HS-27A (cell line): ENCODE data around the gene ARFGEF3.

Experiments
- DNase-seq: peaks from one replicate; pipeline ENCODE4 v3.0.0-alpha.2; 2012; ENCODE audit warnings: low read depth, missing footprints

Gene ARFGEF3

DNA sequence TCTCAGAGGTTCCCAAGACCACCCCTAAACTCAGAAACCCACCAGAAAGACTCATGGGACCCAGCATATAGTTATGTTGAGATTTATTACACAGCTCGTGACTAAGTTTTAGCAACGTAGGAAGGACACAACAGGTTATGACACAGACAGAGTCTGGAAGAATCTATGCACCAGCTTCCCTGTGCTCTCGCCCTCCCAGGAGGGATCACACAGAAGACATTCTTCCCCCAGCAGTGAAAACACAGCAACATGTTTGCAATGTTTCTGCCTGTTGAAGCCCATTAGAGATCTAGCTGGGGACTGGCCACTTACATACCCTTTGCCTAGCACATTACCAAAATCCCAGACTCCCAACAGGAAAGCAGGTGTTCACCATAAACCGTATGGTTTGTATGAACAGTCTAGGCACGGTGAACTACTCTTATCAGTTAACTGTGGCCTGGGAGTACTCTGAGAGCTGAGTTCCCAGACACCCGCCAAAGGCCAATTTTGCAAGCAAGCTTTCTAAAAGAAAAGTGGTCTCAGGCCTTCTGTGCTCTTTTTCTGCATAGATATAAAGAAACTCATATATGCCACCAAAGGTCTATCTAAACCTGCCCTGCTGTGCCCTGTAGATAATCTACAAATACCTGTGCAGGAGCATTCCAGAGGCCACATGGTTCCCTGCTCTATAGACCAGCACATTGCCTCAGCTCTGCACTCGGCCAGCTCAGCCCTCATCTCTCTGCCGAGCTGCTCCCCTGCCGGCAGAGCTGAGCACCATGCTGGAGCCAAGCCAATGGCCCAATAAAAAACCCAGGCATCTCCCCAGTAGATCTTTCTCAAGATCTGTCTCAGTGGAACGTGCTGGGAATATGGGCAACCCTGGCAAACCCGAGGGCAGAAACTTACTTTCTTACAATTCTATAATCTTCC, 146.3 kb downstream of the ARFGEF3 start:
- DNase-seq = no peak

DNA sequence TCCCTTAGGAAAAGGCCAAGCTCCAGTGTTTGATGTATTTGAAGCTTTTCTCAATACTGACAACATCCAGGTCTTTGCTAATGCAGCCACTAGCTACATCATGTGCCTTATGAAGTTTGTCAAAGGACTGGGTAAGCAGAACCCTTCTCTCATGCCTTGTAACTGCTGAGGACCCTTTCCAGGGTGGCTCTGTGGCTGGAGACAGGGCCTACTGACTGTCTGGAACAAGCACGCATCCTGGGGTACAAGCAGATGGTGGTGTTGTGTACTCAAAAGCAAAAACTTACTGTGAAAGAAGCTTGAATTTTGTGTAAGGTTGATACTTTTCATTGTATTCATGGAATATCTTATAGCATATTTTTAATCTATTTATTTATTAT, 147.0 kb downstream of the ARFGEF3 start:
- no peak for DNase-seq

DNA sequence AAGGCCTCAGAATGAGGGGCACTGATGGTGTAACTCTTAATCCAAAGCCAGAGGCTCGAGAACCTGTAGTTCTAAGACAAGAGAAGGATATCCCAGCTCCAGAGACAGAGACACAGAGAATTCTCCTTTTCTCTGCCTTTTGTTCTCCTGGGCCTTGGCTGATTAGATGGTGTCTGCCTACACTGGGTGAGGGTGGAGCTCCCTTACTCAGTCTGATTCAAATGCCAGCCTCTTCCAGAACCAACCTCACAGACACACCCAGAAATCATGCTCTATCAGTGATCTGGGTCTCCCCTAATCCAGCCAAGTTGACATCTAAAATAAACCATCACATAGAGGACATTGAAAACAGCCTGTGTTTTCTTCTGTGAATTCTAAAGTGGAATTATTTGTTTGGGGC, 148.0 kb downstream of the ARFGEF3 start:
- no peak for DNase-seq

DNA sequence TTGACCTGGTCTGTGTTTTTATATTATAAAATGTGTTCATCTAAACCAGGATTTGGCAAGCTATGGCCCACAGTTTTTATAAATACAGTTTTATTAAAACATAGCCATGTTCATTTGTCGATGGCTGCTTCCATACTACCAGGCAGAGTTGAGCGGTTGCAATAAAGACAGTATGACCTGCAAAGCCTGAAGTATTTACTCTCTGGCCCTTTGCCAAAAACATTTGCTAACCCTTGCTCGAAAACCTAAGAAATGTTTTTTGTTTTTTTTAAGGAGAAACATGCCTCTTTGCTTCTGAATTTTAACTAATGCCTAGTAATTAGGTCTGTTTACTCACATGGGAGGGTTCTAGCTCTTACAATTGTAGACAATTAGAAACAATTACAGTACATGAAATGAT, 148.6 kb downstream of the ARFGEF3 start:
- no peak for DNase-seq

DNA sequence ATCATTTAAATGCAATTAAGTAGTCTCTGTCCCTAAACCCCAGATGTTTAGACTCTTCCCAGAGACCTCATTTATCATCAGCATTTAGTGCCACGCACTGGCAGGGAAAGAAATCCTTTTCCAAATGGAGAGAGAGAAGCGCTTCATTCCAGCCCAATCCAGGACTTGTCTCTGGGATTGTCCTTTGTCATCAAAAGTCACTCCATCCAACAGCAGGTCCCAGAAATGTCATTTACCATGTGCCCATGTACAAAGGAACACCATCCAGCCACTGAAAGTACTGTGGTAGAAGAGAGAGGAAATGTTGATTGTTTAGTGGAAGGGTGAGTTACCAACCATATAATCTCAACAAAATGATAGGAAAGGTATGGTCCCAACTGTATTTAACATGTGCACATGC, 149.1 kb downstream of the ARFGEF3 start:
- DNase-seq = no peak

DNA sequence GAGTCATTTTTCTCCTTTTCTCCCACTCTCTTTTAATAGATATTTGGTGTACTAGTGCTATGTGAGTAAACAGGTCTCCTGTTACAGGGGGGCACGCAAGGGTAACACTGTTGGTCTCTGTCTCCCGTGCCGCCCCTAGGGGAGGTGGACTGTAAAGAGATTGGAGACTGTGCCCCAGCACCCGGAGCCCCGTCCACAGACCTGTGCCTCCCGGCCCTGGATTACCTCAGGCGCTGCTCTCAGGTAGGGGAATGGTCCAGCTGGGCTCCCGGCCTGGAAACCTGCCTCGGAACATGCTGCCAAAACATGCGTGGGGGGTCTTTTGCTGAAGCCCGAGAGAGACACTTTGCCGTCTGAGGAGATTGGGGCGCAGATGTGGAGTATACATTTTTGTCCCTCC, 149.5 kb downstream of the ARFGEF3 start:
- DNase-seq = no peak

DNA sequence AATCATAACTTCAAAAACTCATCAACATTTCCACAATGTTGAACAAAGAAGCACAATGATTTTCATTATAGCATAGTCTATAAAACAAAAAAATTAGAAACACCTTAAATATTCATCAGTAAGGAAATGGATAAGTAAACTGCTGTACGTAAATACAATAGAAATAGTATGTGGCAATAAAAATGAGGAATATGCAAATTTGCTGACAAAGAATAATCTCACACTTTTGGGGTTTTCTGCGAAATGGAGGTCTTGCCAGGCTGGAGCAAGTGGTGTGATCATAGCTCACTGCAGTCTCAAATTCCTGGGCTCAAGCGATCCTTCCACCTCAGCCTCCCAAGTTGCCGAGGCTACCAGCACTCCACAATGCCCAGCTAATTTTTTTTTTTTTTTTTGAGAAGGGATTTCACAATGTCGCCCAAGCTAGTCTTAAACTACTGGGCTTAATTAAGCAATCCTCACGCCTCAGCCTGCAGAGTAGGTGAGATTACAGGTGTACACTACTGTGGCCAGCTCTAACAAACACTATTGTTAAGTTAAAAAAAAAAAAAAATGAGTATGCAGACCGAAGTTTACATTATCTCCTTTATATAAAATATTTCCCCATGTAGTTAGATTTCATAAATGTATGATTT, 157.1 kb downstream of the ARFGEF3 start:
- no peak for DNase-seq

DNA sequence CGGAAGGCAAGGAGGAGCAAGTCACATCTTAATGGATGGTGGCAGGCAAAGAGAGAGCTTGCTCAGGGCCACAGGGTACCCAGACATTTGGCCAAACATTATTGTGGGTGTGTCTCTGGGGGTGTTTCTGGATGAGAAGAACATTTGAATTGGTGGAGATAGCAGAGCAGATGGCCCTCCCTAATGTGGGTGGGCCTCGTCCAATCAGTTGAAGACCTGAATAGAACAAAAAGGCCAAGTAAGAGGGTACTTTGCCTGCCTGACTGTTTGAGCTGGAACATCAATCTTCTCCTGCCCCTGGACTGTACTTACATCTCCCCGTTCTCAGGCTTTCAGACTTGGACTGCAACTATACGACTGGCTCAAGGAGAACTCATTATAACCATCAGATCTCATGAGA, 160.2 kb downstream of the ARFGEF3 start:
- no peak for DNase-seq

DNA sequence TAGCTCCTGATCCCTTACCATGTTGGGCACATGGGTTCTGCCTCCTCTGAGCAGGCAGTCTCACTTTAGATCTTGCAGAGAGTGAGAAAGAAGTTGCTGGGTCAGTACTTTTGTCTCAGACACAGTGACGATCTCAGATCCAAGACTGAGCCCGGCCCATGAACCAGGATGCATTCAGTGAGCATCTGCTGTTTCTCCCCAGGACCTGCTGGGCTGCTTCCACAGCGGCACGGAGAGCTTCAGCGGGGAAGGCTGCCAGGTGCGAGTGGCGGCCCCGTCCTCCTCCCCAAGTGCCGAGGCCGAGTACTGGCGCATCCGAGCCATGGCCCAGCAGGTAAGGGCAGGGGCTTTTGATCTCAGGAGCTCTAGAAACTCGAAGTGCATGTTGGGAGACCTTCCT, 162.1 kb downstream of the ARFGEF3 start:
- DNase-seq = no peak

DNA sequence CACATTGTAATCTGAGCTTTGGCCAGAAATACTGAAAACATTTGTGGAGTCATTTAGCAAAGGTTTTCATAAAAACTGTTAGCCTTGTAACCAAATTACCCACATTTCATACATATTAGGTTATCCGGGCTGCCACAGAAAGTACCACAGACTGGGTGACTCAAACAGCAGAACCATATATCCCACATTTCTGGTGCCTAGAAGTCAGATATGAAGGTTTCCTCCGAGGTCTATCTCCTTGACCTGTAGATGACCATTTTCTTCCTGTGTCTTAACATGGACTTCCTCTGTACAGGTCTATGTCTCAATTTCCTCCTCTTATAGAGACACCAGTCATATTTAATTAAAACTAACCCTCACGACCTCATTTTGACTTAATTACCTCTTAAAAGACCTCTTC, 166.5 kb downstream of the ARFGEF3 start:
- no peak for DNase-seq

DNA sequence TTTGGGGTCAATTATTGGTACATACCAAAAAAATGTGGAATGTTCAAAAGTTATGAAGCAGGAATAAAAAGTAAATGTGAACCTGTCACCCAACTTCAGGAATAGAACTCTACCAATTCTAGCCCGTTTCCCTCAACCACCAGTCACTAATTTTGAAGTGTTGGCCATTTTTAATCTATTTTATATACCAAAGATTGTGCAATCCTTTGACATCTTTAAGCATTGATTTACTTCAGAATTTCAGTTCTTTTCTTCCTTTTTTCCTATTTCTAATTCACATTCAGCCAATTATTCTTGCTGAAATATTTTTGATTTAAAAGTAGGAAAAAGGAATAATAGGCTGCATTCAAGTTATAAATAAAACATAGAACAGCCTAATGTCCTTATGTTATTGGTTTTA, 169.0 kb downstream of the ARFGEF3 start:
- no peak for DNase-seq

DNA sequence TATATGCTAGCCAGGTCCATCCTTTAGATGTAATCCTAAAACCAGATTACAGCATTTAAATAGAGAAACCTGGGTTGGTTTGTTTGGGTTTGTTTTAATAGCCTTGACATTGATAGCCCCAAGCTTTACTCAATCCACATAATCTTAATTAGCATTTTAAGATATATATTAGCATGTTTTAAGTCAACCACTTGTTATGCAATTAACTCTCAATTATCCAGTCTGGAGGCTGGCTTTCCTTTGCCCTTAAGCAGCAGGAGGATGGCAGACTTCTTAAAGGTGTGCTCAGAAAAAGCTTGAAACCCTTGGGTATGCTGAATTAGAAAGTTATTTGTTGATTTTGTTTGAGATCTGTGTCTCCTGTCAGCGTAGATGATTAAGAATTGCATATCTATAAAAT, 169.7 kb downstream of the ARFGEF3 start:
- no peak for DNase-seq

DNA sequence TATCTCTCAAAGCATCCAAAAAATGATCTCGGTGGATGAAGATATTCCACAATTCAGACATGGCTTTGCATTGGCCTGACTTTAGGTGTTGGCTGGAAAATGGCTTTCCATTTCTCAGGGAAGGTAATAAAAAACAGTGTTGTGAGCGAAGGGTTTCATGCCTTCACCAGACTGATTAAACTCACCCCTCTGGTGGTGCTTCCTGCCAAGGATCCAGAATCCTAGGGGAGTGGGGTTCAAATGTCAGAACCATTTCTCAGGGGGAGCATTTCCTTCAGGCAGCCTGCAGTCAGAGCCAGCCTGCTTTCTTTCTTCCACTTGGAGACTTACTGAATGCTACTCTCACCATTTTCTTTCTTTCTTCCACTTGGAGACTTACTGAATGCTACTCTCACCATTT, 170.2 kb downstream of the ARFGEF3 start:
- no peak for DNase-seq

DNA sequence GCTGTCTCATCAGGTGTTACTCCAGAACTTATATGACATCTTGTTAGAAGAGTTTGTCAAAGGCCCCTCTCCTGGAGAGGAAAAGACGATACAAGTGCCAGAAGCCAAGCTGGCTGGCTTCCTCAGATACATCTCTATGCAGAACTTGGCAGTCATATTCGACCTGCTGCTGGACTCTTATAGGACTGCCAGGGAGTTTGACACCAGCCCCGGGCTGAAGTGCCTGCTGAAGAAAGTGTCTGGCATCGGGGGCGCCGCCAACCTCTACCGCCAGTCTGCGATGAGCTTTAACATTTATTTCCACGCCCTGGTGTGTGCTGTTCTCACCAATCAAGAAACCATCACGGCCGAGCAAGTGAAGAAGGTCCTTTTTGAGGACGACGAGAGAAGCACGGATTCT, 172.3 kb downstream of the ARFGEF3 start:
- no peak for DNase-seq

DNA sequence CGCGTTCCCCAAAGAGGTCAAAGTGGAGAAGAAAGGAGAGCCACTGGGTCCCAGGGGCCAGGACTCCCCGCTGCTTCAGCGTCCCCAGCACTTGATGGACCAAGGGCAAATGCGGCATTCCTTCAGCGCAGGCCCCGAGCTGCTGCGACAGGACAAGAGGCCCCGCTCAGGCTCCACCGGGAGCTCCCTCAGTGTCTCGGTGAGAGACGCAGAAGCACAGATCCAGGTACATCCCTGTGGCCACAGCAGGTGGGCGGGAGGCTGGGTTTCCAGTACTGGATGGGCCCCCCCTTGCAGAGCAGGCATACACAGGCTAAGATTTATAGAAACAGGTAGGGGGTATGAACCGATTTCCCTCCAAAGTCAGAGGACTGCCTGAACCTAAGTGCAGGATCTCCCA, 173.2 kb downstream of the ARFGEF3 start:
- DNase-seq = no peak

DNA sequence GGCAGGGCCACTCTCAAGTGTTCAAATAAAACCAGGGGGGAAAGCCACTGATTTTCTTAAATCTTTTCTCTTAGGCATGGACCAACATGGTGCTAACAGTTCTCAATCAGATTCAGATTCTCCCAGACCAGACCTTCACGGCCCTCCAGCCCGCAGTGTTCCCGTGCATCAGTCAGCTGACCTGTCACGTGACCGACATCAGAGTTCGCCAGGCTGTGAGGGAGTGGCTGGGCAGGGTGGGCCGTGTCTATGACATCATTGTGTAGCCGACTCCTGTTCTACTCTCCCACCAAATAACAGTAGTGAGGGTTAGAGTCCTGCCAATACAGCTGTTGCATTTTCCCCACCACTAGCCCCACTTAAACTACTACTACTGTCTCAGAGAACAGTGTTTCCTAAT, 174.5 kb downstream of the ARFGEF3 start:
- DNase-seq = no peak

DNA sequence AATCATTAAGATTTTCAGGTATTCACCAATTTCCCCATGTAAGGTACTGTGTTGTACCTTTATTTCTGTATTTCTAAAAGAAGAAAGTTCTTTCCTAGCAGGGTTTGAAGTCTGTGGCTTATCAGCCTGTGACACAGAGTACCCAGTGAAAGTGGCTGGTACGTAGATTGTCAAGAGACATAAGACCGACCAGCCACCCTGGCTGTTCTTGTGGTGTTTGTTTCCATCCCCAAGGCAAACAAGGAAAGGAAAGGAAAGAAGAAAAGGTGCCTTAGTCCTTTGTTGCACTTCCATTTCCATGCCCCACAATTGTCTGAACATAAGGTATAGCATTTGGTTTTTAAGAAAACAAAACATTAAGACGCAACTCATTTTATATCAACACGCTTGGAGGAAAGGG, 175.3 kb downstream of the ARFGEF3 start:
- no peak for DNase-seq

DNA sequence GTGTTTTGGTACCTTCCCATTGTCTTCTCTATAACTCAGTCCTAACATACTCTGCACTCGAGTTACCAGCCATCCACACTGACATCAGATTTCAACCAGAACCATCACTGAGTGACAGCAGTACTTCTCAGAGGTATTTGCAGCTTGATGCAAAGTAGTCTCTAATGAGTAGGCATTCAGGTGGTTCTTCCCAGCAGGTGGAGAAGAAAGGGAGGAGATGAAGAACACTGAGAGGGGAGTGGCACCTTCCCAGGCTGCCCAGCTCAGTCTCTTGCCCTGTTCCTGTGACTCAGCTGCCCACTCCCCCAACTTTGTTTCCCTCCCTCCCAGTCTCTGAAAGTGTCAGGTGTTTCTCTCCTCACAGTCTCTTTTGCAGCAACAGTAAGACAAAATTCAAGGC, 177.3 kb downstream of the ARFGEF3 start:
- no peak for DNase-seq

DNA sequence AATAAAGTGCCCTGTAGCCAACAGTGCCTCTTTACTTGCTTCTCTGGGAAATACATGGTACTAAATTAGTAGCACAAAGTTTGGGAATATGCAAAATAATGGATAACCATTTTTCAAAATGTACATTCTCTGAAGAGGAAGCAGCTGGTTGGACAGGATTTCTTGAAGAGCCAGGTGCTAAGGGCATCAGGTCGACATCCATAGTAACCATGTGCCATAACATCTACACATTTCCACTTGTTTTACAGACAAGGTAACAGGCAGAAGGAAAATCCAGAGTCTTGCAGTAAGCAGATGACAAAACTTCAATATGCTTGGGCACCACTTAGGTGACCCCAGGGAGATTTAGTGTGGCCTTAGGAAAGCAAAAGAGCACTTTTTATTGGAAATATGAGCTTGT, 179.4 kb downstream of the ARFGEF3 start:
- no peak for DNase-seq

DNA sequence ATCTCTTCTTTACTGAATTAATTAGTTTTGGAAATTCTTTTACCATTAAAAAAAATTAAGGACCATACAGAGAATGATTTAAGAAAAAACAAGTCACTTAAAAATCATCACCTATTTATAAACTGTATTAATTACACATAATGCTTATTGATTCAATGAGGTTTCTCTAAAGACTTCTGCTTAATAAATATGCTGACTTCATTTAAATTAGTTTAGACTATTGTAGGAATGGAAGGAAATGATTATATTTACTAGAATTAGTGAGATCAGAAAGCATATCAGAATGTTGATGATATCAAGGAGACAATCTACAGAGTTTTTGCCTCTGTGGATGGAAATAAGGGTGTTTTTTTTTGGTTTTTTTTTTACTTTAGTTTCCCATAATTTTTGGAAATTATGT, 181.4 kb downstream of the ARFGEF3 start:
- no peak for DNase-seq

DNA sequence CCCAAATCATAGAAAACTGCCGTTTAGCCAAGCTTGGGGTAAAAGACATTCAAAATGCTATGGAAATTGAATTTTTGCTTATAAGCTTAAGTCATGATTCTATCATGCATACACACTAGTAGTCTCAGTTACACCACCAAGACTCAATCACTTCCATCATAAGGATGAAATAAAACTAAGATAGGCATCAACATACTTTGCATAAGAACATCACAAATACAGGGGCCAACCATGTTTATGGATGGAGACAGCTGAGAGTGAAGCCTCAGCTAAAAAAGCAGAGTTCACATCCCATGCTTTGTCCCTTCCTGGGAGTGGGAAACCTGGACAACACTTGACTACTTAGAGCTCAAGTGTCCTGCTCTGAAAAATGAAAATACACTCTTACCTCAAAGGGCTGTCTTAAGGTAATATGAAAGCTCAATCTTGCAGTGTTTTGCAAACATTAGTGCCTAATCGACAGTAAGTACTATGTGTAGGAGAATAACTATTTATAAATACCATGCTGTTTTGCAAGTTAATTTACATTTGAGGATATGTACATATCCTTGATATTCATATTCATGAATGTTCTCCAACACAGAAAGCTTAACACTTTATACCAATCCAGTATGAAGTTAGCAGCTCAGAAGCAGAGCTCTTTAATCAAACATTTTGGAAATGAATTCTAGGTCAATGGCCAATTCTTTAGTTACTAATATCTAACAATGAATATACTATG, 184.0 kb downstream of the ARFGEF3 start:
- DNase-seq = no peak

DNA sequence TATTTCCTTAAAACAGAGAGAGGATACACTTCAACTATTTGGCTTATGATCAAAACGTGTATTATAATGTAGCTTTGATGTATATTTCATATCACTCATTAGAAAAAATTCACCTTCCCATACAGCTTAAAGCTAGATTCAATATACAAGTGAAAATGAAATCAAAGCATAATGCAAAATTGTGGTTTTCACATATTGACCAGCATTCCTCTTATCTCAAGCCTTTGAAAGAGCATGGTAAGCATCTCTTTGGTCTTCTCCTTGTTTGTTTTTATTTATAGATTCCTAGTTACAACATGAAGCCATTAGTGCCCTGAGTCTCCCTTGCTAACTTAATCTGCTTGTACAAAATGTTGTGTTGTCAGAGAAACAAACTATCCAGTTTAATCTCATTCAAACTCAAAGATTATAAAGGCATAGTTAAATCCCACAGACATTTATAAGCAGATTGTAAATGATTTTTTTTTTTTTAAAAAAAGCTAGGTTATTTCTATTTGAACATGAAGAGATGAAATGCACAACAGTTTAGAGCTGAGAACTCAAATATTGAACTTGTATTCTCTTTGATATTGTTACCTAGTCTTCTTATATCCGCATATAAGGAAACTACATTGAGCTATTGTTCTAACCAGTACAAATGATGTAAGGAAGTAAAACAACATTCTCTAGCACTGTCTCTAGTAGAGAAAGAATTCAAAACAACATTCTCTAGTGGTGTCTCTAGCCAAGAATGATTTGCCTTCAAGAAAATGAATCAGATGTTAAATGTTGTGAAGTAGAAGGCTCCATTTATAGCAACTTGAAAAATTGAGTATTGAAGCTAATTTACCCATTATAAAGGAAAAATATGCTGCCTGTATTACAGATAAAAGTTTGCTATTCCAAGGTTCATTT, 184.8 kb downstream of the ARFGEF3 start:
- no peak for DNase-seq
